Measurements from ENCODE around the gene KDELR3.

- TF ChIP-seq, protein P1, sequence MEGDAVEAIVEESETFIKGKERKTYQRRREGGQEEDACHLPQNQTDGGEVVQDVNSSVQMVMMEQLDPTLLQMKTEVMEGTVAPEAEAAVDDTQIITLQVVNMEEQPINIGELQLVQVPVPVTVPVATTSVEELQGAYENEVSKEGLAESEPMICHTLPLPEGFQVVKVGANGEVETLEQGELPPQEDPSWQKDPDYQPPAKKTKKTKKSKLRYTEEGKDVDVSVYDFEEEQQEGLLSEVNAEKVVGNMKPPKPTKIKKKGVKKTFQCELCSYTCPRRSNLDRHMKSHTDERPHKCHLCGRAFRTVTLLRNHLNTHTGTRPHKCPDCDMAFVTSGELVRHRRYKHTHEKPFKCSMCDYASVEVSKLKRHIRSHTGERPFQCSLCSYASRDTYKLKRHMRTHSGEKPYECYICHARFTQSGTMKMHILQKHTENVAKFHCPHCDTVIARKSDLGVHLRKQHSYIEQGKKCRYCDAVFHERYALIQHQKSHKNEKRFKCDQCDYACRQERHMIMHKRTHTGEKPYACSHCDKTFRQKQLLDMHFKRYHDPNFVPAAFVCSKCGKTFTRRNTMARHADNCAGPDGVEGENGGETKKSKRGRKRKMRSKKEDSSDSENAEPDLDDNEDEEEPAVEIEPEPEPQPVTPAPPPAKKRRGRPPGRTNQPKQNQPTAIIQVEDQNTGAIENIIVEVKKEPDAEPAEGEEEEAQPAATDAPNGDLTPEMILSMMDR (conservative IDR thresholded peaks at IDR 0.05; ENCODE audit: low read depth in 2 of 2), result no peak
- no peak for TF ChIP-seq EZH2 (IDR thresholded peaks at IDR 0.05; ENCODE audit: low read depth, unreplicated experiment)
- no peak for TF ChIP-seq JUNB (IDR thresholded peaks at IDR 0.05; ENCODE audit: unreplicated experiment)
- TF ChIP-seq, protein P2, sequence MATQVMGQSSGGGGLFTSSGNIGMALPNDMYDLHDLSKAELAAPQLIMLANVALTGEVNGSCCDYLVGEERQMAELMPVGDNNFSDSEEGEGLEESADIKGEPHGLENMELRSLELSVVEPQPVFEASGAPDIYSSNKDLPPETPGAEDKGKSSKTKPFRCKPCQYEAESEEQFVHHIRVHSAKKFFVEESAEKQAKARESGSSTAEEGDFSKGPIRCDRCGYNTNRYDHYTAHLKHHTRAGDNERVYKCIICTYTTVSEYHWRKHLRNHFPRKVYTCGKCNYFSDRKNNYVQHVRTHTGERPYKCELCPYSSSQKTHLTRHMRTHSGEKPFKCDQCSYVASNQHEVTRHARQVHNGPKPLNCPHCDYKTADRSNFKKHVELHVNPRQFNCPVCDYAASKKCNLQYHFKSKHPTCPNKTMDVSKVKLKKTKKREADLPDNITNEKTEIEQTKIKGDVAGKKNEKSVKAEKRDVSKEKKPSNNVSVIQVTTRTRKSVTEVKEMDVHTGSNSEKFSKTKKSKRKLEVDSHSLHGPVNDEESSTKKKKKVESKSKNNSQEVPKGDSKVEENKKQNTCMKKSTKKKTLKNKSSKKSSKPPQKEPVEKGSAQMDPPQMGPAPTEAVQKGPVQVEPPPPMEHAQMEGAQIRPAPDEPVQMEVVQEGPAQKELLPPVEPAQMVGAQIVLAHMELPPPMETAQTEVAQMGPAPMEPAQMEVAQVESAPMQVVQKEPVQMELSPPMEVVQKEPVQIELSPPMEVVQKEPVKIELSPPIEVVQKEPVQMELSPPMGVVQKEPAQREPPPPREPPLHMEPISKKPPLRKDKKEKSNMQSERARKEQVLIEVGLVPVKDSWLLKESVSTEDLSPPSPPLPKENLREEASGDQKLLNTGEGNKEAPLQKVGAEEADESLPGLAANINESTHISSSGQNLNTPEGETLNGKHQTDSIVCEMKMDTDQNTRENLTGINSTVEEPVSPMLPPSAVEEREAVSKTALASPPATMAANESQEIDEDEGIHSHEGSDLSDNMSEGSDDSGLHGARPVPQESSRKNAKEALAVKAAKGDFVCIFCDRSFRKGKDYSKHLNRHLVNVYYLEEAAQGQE (IDR thresholded peaks at IDR 0.05; ENCODE audit: unreplicated experiment), result no peak
- TF ChIP-seq, protein P3, sequence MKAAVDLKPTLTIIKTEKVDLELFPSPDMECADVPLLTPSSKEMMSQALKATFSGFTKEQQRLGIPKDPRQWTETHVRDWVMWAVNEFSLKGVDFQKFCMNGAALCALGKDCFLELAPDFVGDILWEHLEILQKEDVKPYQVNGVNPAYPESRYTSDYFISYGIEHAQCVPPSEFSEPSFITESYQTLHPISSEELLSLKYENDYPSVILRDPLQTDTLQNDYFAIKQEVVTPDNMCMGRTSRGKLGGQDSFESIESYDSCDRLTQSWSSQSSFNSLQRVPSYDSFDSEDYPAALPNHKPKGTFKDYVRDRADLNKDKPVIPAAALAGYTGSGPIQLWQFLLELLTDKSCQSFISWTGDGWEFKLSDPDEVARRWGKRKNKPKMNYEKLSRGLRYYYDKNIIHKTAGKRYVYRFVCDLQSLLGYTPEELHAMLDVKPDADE (IDR thresholded peaks at IDR 0.05), result no peak
- TF ChIP-seq CREB1 (CRISPR knock-in tag; IDR thresholded peaks at IDR 0.05; ENCODE audit: low read depth), result no peak
- TF ChIP-seq POLR2AphosphoS5 (IDR thresholded peaks at IDR 0.05; ENCODE audit: low read depth), result no peak
- no peak for TF ChIP-seq EZH2phosphoT487 (IDR thresholded peaks at IDR 0.05; ENCODE audit: unreplicated experiment)
- TF ChIP-seq ZNF114 (CRISPR knock-in tag; IDR thresholded peaks at IDR 0.05), result no peak
- TF ChIP-seq ZNF462 (CRISPR knock-in tag; IDR thresholded peaks at IDR 0.05), result no peak
- no peak for TF ChIP-seq ZNF331 (CRISPR knock-in tag; IDR thresholded peaks at IDR 0.05; ENCODE audit: low read depth)
- no peak for TF ChIP-seq NANOG (IDR thresholded peaks at IDR 0.05; ENCODE audit: borderline replicate concordance)
Measured at GRCh38 chr22:38419858-38420160, 48.1 kb upstream of the KDELR3 start.
